Liver (tissue), 9 donors: Measurements from ENCODE around the gene GRAMD1C. TPM values are rescaled to one million over a fixed set of nuclear protein-coding genes. Genes with fewer than 3 reads are reported as not detected.

Source experiments
- DNase-seq: peaks from one replicate; pipeline ENCODE4 v3.0.0-alpha.2; 2017; ENCODE audit warnings: low spot score
- H3K27ac ChIP-seq, 2 donors: one replicate each; pipeline ENCODE4 v1.7.0; 2013; ENCODE audit warnings: inconsistent platforms in 2 of 2, low read length in 2 of 2, control low read depth in 1 of 2, low read depth in 1 of 2, mild to moderate bottlenecking in 1 of 2
- H3K27me3 ChIP-seq, 4 donors: one replicate each; pipeline versions ENCODE4 v1.6.1 to v1.7.0; 2013; ENCODE audit warnings: low read length in 3 of 4, inconsistent platforms in 1 of 4, mild to moderate bottlenecking in 1 of 4, moderate library complexity in 1 of 4; ENCODE audit not compliant: control insufficient read depth in 4 of 4, insufficient read depth in 4 of 4
- H3K36me3 ChIP-seq, 4 donors: one replicate each; pipeline versions ENCODE4 v1.6.1 to v1.7.0; 2013; ENCODE audit warnings: low read length in 3 of 4, mild to moderate bottlenecking in 3 of 4, low read depth in 1 of 4, moderate library complexity in 1 of 4; ENCODE audit not compliant: control insufficient read depth in 4 of 4, insufficient read depth in 3 of 4
- H3K4me1 ChIP-seq, 4 donors: one replicate each; pipeline versions ENCODE4 v1.6.1 to v1.7.0; 2013; ENCODE audit warnings: low read length in 3 of 4, mild to moderate bottlenecking in 3 of 4, moderate library complexity in 1 of 4; ENCODE audit not compliant: control insufficient read depth in 4 of 4, insufficient read depth in 4 of 4
- H3K4me3 ChIP-seq, 3 donors: one replicate each; pipeline versions ENCODE4 v1.6.1 to v1.7.0; 2013; ENCODE audit warnings: low read length in 3 of 3, control low read depth in 1 of 3, low read depth in 1 of 3, mild to moderate bottlenecking in 1 of 3
- H3K9ac ChIP-seq, 2 donors: one replicate each; pipeline ENCODE4 v1.7.0; 2013; ENCODE audit warnings: low read length in 2 of 2, mild to moderate bottlenecking in 2 of 2, moderate library complexity in 2 of 2, control low read depth in 1 of 2, low read depth in 1 of 2
- H3K9me3 ChIP-seq, 4 donors: one replicate each; pipeline versions ENCODE4 v1.6.1 to v1.7.0; 2013; ENCODE audit warnings: low read length in 3 of 4; ENCODE audit not compliant: control insufficient read depth in 4 of 4
- ATF3 ChIP-seq: IDR thresholded peaks from 2 replicates; pipeline ENCODE4 v1.6.1; 2016; ENCODE audit warnings: antibody characterized with exemption
- CTCF ChIP-seq: fragments of 150-350 bp; IDR thresholded peaks from 2 replicates; pipeline ENCODE4 v1.5.1; 2017; ENCODE audit warnings: improper control_type of control experiment, low read depth, low read length; ENCODE audit not compliant: missing input control
- EGR1 ChIP-seq, 2 donors: IDR thresholded peaks; 2 replicates each; pipeline ENCODE4 v1.6.1; 2016 to 2018; ENCODE audit warnings: antibody characterized with exemption in 2 of 2, low read depth in 2 of 2
- FOXA1 ChIP-seq: IDR thresholded peaks from 2 replicates; pipeline ENCODE4 v1.6.1; 2016; ENCODE audit warnings: antibody characterized with exemption
- FOXA2 ChIP-seq: IDR thresholded peaks from 2 replicates; pipeline ENCODE4 v1.6.1; 2016; ENCODE audit warnings: antibody characterized with exemption
- GABPA ChIP-seq, 2 donors: IDR thresholded peaks in 1 of 2; conservative IDR thresholded peaks in 1 of 2; 2 replicates each; pipeline ENCODE4 v1.6.1; 2016; ENCODE audit warnings: antibody characterized with exemption in 2 of 2, mild to moderate bottlenecking in 1 of 2, moderate library complexity in 1 of 2
- HNF4A ChIP-seq, 2 donors: conservative IDR thresholded peaks; 2 replicates each; pipeline ENCODE4 v1.6.1; 2016; ENCODE audit warnings: antibody characterized with exemption in 2 of 2, mild to moderate bottlenecking in 2 of 2
- HNF4G ChIP-seq: IDR thresholded peaks from 2 replicates; pipeline ENCODE4 v1.6.1; 2016; ENCODE audit warnings: antibody characterized with exemption
- JUND ChIP-seq, 2 donors: IDR thresholded peaks; 2 replicates each; pipeline ENCODE4 v1.6.1; 2016; ENCODE audit warnings: antibody characterized with exemption in 2 of 2
- NR2F2 ChIP-seq: IDR thresholded peaks from 2 replicates; pipeline ENCODE4 v1.6.1; 2016; ENCODE audit warnings: antibody characterized with exemption
- RAD21 ChIP-seq, 2 donors: IDR thresholded peaks; 2 replicates each; pipeline ENCODE4 v1.6.1; 2016; ENCODE audit warnings: antibody characterized with exemption in 2 of 2, mild to moderate bottlenecking in 2 of 2
- RXRA ChIP-seq, 2 donors: IDR thresholded peaks; 2 replicates each; pipeline ENCODE4 v1.6.1; 2017 to 2018; ENCODE audit warnings: antibody characterized with exemption in 2 of 2, mild to moderate bottlenecking in 1 of 2
- SP1 ChIP-seq: IDR thresholded peaks from 2 replicates; pipeline ENCODE4 v1.6.1; 2018; ENCODE audit warnings: antibody characterized with exemption, mild to moderate bottlenecking
- TAF1 ChIP-seq: conservative IDR thresholded peaks from 2 replicates; pipeline ENCODE4 v1.6.1; 2016; ENCODE audit warnings: antibody characterized with exemption, mild to moderate bottlenecking
- YY1 ChIP-seq: IDR thresholded peaks from 2 replicates; pipeline ENCODE4 v1.6.1; 2016; ENCODE audit warnings: antibody characterized with exemption, mild to moderate bottlenecking
- ZBTB33 ChIP-seq: IDR thresholded peaks from 2 replicates; pipeline ENCODE4 v1.6.1; 2016; ENCODE audit warnings: antibody characterized with exemption
- WGBS: extraction: QIAGEN DNeasy Blood & Tissue Kit; methylation state at CpG from one replicate; pipeline ENCODE4 v1.1.7; 2013; 5-methylcytosine and 5-hydroxymethylcytosine counted together
- polyA plus RNA-seq, 2 donors: library from polyadenylated mRNA; stranded (reverse) in 1 of 2; unstranded in 1 of 2; fragments of 200-250 nt in 1 of 2; fragments of >200 nt in 1 of 2; fragmentation: Nextera tagmentation in 1 of 2; extraction: Ambion mirVana in 1 of 2; gene quantifications; one replicate each; pipeline versions ENCODE4 v1.2.1 to v1.2.3, GENCODE V29; 2013 to 2015
- total RNA-seq, 2 donors: library from RNA; depleted of rRNA; stranded (reverse); fragments of >200 nt; gene quantifications; one replicate each; pipeline ENCODE4 v1.2.3, GENCODE V29; 2014
- donor health status: healthy.
- donor health status: healthy.
- donor health status: healthy.
- donor health status: healthy.
- donor health status: healthy.

The GRAMD1C gene
- total RNA-seq (10 to 100 TPM in 1 of 2 donors, 1 to 10 TPM in 1; 2.3 to 17.0 TPM), polyA plus RNA-seq (1 to 10 TPM; 4.6 to 7.9 TPM)

- no peaks in the 10 kb centered on the region for H3K9me3 ChIP-seq
- peak; percentile 84 for DNase-seq
- peak within 1 kb of the TSS; percentile 55 to 79 (median 75) for H3K4me3 ChIP-seq
- peak within 1 kb of the TSS; percentile 25 to 76 for H3K27ac ChIP-seq
- under 1% methylated on average over 48 of the region's 48 CpGs for WGBS
- no peaks in the 10 kb centered on the region for H3K36me3 ChIP-seq
- no peak for TF ChIP-seq YY1
- no peak for TF ChIP-seq SP1
- TF ChIP-seq CTCF: peak; percentile 84
- TF ChIP-seq ATF3: no peak
- TF ChIP-seq FOXA1: no peak
- TF ChIP-seq RAD21 (IDR thresholded peaks at IDR 0.05): peak; percentile 78 to 86
- H3K9ac ChIP-seq: peak within 1 kb of the TSS; percentile 75 to 77
- peaks cover 0 to 14% (median 1%) of the 10 kb centered on the region in 4 donors for H3K4me1 ChIP-seq
- H3K27me3 ChIP-seq: no peaks in the 10 kb centered on the region
Observed at GRCh38 chr3:113838631-113839209, at the start of gene GRAMD1C. TSS of gene GRAMD1C (plus strand) at chr3:113838788. CDS start at chr3:113838910, 122 bp downstream.

GRCh38 chr3:113791381-113791780 is 47.2 kb upstream of the GRAMD1C start:
- no peak for DNase-seq
- no peaks in the 10 kb centered on the region for H3K9me3 ChIP-seq
- no peaks in the 10 kb centered on the region for H3K27me3 ChIP-seq
- no peak for TF ChIP-seq SP1
- TF ChIP-seq EGR1 (IDR thresholded peaks at IDR 0.05; ENCODE audit: low read depth in 2 of 2): no peak
- no peak for TF ChIP-seq FOXA2
- no peak for TF ChIP-seq HNF4A (conservative IDR thresholded peaks at IDR 0.05)
- no peak for TF ChIP-seq HNF4G
- no peak for TF ChIP-seq GABPA (IDR thresholded peaks at IDR 0.05 in 1 of 2, conservative IDR thresholded peaks at IDR 0.05 in 1 of 2)
- no peak for TF ChIP-seq NR2F2
- TF ChIP-seq CTCF: no peak
- TF ChIP-seq FOXA1: no peak
- TF ChIP-seq RXRA (IDR thresholded peaks at IDR 0.05): no peak
- TF ChIP-seq TAF1: no peak
- no peak for TF ChIP-seq YY1
- TF ChIP-seq JUND (IDR thresholded peaks at IDR 0.05): no peak
- no peak for TF ChIP-seq ATF3
- no peak for TF ChIP-seq ZBTB33
- H3K36me3 ChIP-seq: peaks cover 7 to 32% (median 27%) of the 10 kb centered on the region in 4 donors
- no peak overlapping the region for H3K4me3 ChIP-seq
- H3K4me1 ChIP-seq: no peaks in the 10 kb centered on the region
- no peak overlapping the region for H3K27ac ChIP-seq
- H3K9ac ChIP-seq: no peak overlapping the region
